ENCODE results near the gene KCNK3. TPM values are rescaled to one million over a fixed set of nuclear protein-coding genes. Genes with fewer than 3 reads are reported as not detected.
A peak's percentile ranks its signal among the peaks of the same experiment; 100 is the strongest.

The KCNK3 gene
- polyA plus RNA-seq, 1 of the 3 experiments (the other 2 are of a cell fraction) = 0.16 TPM

DNA sequence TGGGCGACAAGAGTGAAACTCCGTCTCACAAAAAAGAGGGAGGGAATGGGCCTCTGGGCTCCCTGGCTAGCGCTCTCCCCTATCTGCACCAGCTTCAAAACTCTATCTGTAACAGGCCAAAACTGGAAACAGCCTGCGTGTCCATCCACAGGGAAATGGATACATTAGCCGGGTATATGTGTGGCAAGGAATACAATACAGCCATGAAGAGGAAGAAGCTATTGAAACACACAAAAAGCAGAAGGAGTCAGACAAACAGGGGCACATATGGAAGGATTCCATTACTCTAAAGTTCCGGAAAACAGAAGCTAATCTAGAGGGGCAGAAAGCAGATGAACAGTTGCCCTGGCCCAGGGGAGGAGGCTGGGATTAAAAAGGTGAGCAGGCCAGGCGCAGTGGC lies 47.0 kb downstream of the KCNK3 start:
- H3K4me1 ChIP-seq (ENCODE audit: control insufficient read depth in 1 of 2, insufficient read depth in 2 of 2, low read depth in 1 of 2, low read length in 1 of 2) = peaks cover 0 to 18% of the 10 kb centered on the region in 2 experiments; a peak in 1 of 4 replicates
- WGBS (ENCODE audit: low lambda C conversion rate) = 83% methylated on average over 7 of the region's 7 CpGs
- no peaks in the 10 kb centered on the region for H3F3A ChIP-seq (replicated peaks; ENCODE audit: insufficient read depth)

DNA sequence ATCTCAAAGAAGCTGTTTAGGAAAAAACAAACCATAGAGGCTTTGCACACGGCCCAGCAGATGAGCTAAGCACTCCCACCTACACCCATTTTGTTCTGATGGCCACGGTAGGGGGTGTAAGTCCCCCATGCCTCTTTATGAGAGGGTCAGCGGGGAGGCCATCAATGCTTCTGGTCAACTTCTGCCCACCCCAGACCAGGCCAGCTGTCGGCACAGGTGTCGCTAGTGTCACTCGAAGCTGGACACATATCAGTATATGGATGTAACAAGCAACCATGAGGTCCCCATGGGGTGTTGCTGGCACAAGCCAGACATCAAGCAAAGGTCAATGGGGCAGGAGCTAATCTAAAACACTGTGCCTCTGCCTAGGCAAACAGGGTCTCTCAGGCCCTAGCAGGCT lies 47.8 kb downstream of the KCNK3 start:
- H2AFZ ChIP-seq (ENCODE audit: low read depth) = no peak overlapping the region
- no peaks in the 10 kb centered on the region for H3K9me2 ChIP-seq
- DNase-seq = peak; percentile 16
- H3K27me3 ChIP-seq (ENCODE audit: insufficient read depth) = no peaks in the 10 kb centered on the region
- H4K20me1 ChIP-seq (ENCODE audit: insufficient read depth) = no peaks in the 10 kb centered on the region
- no peaks in the 10 kb centered on the region for H3F3A ChIP-seq (replicated peaks; ENCODE audit: insufficient read depth)
- no peaks in the 10 kb centered on the region for H3K9me3 ChIP-seq
- H3K79me2 ChIP-seq (ENCODE audit: insufficient read depth) = no peaks in the 10 kb centered on the region
- H3K9ac ChIP-seq = no peak overlapping the region
- H3K4me3 ChIP-seq (ENCODE audit: low read depth in 2 of 2, low read length in 1 of 2) = no peak overlapping the region
- peaks cover 0 to 16% of the 10 kb centered on the region in 2 experiments; a peak in 1 of 4 replicates for H3K4me1 ChIP-seq (ENCODE audit: control insufficient read depth in 1 of 2, insufficient read depth in 2 of 2, low read depth in 1 of 2, low read length in 1 of 2)
- no peak overlapping the region for H3K4me2 ChIP-seq
- ChIA-PET POLR2A (interaction anchor here (0.9 kb wide), 1 partner anchor 142 kb away, joined by 4 read pairs; no protein-coding TSS in a partner anchor), CTCF (interaction anchor here (0.8 to 22.3 kb wide), 9 partner anchors 10 to 161 kb away, joined by 3 to 944 read pairs (median 5); no protein-coding TSS in a partner anchor)
- WGBS (ENCODE audit: low lambda C conversion rate) = 81% methylated on average over 6 of the region's 6 CpGs
- no peak overlapping the region for H3K27ac ChIP-seq (ENCODE audit: low read depth in 2 of 2, low read length in 1 of 2)
- no peaks in the 10 kb centered on the region for H3K36me3 ChIP-seq (replicated peaks in 1 of 2; ENCODE audit: control insufficient read depth in 1 of 2, insufficient read depth in 2 of 2, low read length in 1 of 2)
- no peak for TF ChIP-seq TEAD4 (IDR thresholded peaks at IDR 0.05; ENCODE audit: borderline replicate concordance, insufficient read depth)
- TF ChIP-seq FOSL2 (IDR thresholded peaks at IDR 0.05; ENCODE audit: borderline replicate concordance, low read depth) = no peak
- TF ChIP-seq SIN3A (IDR thresholded peaks at IDR 0.05; ENCODE audit: borderline replicate concordance, low read depth, low read length) = no peak
- TF ChIP-seq JUND (IDR thresholded peaks at IDR 0.05) = no peak
- TF ChIP-seq NRF1 (IDR thresholded peaks at IDR 0.05; ENCODE audit: low read depth, low read length) = no peak
- TF ChIP-seq ELF1 (IDR thresholded peaks at IDR 0.05) = no peak
- no peak for TF ChIP-seq POLR2AphosphoS5 (IDR thresholded peaks at IDR 0.05; ENCODE audit: low read depth, low read length)
- TF ChIP-seq, protein P1, sequence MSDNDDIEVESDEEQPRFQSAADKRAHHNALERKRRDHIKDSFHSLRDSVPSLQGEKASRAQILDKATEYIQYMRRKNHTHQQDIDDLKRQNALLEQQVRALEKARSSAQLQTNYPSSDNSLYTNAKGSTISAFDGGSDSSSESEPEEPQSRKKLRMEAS (IDR thresholded peaks at IDR 0.05; ENCODE audit: low read depth) = no peak
- no peak for TF ChIP-seq GATA2 (CRISPR knock-in tag; IDR thresholded peaks at IDR 0.05)
- no peak for TF ChIP-seq TCF12 (IDR thresholded peaks at IDR 0.05)
- no peak for TF ChIP-seq YY1 (IDR thresholded peaks at IDR 0.05; ENCODE audit: low read depth)
- no peak for TF ChIP-seq RXRA (IDR thresholded peaks at IDR 0.05; ENCODE audit: borderline replicate concordance, low read depth)
- TF ChIP-seq MXI1 (IDR thresholded peaks at IDR 0.05; ENCODE audit: low read depth, low read length) = no peak
- no peak for TF ChIP-seq NFIC (IDR thresholded peaks at IDR 0.05; ENCODE audit: borderline replicate concordance)
- no peak for TF ChIP-seq SMC3 (IDR thresholded peaks at IDR 0.05; ENCODE audit: low read depth, low read length)

More for the DNA sequence above, 47.0 kb downstream of the KCNK3 start:
- no peak overlapping the region for H3K27ac ChIP-seq (ENCODE audit: low read depth in 2 of 2, low read length in 1 of 2)
- H2AFZ ChIP-seq (ENCODE audit: low read depth) = no peak overlapping the region
- no peaks in the 10 kb centered on the region for H3K9me3 ChIP-seq
- DNase-seq = no peak
- TF ChIP-seq JUND (IDR thresholded peaks at IDR 0.05) (no peak), NRF1 (IDR thresholded peaks at IDR 0.05; ENCODE audit: low read depth, low read length) (no peak), RFX5 (IDR thresholded peaks at IDR 0.05; ENCODE audit: low read length) (no peak), EZH2phosphoT487 (IDR thresholded peaks at IDR 0.05; ENCODE audit: borderline replicate concordance, low read depth) (no peak), SMC3 (IDR thresholded peaks at IDR 0.05; ENCODE audit: low read depth, low read length) (no peak), TAF1 (IDR thresholded peaks at IDR 0.05; ENCODE audit: borderline replicate concordance, low read depth, low read length) (no peak), SIN3A (IDR thresholded peaks at IDR 0.05; ENCODE audit: borderline replicate concordance, low read depth, low read length) (no peak), POLR2AphosphoS5 (IDR thresholded peaks at IDR 0.05; ENCODE audit: low read depth, low read length) (no peak), FOXJ3 (CRISPR knock-in tag; IDR thresholded peaks at IDR 0.05) (no peak), FOSL2 (IDR thresholded peaks at IDR 0.05; ENCODE audit: borderline replicate concordance, low read depth) (no peak)
- TF ChIP-seq, protein P2, sequence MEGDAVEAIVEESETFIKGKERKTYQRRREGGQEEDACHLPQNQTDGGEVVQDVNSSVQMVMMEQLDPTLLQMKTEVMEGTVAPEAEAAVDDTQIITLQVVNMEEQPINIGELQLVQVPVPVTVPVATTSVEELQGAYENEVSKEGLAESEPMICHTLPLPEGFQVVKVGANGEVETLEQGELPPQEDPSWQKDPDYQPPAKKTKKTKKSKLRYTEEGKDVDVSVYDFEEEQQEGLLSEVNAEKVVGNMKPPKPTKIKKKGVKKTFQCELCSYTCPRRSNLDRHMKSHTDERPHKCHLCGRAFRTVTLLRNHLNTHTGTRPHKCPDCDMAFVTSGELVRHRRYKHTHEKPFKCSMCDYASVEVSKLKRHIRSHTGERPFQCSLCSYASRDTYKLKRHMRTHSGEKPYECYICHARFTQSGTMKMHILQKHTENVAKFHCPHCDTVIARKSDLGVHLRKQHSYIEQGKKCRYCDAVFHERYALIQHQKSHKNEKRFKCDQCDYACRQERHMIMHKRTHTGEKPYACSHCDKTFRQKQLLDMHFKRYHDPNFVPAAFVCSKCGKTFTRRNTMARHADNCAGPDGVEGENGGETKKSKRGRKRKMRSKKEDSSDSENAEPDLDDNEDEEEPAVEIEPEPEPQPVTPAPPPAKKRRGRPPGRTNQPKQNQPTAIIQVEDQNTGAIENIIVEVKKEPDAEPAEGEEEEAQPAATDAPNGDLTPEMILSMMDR (IDR thresholded peaks at IDR 0.05) = no peak
- TF ChIP-seq, protein P3, sequence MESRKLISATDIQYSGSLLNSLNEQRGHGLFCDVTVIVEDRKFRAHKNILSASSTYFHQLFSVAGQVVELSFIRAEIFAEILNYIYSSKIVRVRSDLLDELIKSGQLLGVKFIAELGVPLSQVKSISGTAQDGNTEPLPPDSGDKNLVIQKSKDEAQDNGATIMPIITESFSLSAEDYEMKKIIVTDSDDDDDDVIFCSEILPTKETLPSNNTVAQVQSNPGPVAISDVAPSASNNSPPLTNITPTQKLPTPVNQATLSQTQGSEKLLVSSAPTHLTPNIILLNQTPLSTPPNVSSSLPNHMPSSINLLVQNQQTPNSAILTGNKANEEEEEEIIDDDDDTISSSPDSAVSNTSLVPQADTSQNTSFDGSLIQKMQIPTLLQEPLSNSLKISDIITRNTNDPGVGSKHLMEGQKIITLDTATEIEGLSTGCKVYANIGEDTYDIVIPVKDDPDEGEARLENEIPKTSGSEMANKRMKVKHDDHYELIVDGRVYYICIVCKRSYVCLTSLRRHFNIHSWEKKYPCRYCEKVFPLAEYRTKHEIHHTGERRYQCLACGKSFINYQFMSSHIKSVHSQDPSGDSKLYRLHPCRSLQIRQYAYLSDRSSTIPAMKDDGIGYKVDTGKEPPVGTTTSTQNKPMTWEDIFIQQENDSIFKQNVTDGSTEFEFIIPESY (IDR thresholded peaks at IDR 0.05; ENCODE audit: borderline replicate concordance, low read depth) = no peak
- TF ChIP-seq, protein P4, sequence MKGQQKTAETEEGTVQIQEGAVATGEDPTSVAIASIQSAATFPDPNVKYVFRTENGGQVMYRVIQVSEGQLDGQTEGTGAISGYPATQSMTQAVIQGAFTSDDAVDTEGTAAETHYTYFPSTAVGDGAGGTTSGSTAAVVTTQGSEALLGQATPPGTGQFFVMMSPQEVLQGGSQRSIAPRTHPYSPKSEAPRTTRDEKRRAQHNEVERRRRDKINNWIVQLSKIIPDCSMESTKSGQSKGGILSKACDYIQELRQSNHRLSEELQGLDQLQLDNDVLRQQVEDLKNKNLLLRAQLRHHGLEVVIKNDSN (IDR thresholded peaks at IDR 0.05; ENCODE audit: borderline replicate concordance, low read depth) = no peak
- ChIA-PET POLR2A (no interaction called here), CTCF (interaction anchor here (1.3 to 22.3 kb wide), 6 partner anchors 13 to 160 kb away, joined by 3 to 944 read pairs (median 6); no protein-coding TSS in a partner anchor)
- H3K9me2 ChIP-seq = no peaks in the 10 kb centered on the region
- no peaks in the 10 kb centered on the region for H3K27me3 ChIP-seq (ENCODE audit: insufficient read depth)
- H3K36me3 ChIP-seq (replicated peaks in 1 of 2; ENCODE audit: control insufficient read depth in 1 of 2, insufficient read depth in 2 of 2, low read length in 1 of 2) = no peaks in the 10 kb centered on the region
- no peaks in the 10 kb centered on the region for H3K79me2 ChIP-seq (ENCODE audit: insufficient read depth)
- H3K9ac ChIP-seq = no peak overlapping the region
- H3K4me3 ChIP-seq (ENCODE audit: low read depth in 2 of 2, low read length in 1 of 2) = no peak overlapping the region
- no peak overlapping the region for H3K4me2 ChIP-seq
- no peaks in the 10 kb centered on the region for H4K20me1 ChIP-seq (ENCODE audit: insufficient read depth)

Measured in SK-N-SH (cell line).